ENCODE results near the gene CCDC78. TPM values are rescaled to one million over a fixed set of nuclear protein-coding genes. Genes with fewer than 3 reads are reported as not detected.
"Not testable (repeated sequence)": the region's sequence is repeated elsewhere in the genome, so short reads cannot be mapped to it uniquely, and the experiment has no call there.

The CCDC78 gene
- total RNA-seq, 1 experiment from 2014 or later = 3.5 TPM

DNA sequence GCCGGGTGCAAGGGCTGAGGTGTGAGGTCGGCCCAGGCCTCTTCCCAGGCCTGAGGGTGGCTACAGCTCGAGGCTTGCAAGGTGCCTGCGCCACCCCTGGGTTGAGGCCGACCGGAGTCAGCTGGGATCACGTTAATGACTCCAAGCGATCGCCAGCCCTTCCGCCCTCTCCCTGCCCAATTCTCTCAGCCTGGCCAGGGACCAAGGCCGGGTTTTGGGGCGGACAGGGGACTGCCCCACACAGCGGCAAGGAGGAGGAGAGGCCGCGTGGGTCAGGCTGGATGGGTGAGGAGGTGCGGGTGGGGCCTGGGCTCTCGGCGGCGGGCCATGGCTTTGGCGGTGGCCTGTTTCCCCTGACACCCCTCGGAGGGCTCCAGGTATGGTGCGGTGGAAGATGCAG is 32.9 kb downstream of the CCDC78 start:
- TF ChIP-seq, protein P1, sequence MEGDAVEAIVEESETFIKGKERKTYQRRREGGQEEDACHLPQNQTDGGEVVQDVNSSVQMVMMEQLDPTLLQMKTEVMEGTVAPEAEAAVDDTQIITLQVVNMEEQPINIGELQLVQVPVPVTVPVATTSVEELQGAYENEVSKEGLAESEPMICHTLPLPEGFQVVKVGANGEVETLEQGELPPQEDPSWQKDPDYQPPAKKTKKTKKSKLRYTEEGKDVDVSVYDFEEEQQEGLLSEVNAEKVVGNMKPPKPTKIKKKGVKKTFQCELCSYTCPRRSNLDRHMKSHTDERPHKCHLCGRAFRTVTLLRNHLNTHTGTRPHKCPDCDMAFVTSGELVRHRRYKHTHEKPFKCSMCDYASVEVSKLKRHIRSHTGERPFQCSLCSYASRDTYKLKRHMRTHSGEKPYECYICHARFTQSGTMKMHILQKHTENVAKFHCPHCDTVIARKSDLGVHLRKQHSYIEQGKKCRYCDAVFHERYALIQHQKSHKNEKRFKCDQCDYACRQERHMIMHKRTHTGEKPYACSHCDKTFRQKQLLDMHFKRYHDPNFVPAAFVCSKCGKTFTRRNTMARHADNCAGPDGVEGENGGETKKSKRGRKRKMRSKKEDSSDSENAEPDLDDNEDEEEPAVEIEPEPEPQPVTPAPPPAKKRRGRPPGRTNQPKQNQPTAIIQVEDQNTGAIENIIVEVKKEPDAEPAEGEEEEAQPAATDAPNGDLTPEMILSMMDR (IDR thresholded peaks at IDR 0.05; ENCODE audit: insufficient read depth in 1 of 2, low read depth in 1 of 2, low read length in 1 of 2, severe bottlenecking in 1 of 2, unreplicated experiment in 1 of 2) = no peak
- Mint-ChIP-seq H3K27ac (ENCODE audit: unreplicated experiment) (no peak overlapping the region), H3K36me3 (ENCODE audit: insufficient read depth, unreplicated experiment) (peaks cover 20% of the 10 kb centered on the region), H3K4me3 (ENCODE audit: unreplicated experiment) (peak overlapping the region; percentile 71), H3K4me1 (ENCODE audit: low read depth, unreplicated experiment) (peaks cover 7% of the 10 kb centered on the region), H3K27me3 (ENCODE audit: insufficient read depth, unreplicated experiment) (no peaks in the 10 kb centered on the region), H3K9me3 (ENCODE audit: unreplicated experiment) (no peaks in the 10 kb centered on the region)
- intact Hi-C loops (cut with micrococcal nuclease; ENCODE audit: unreplicated experiment) = no loop called here
- Histone ChIP-seq H3K27me3 (replicated peaks; ENCODE audit: control insufficient read depth, insufficient read depth, low read length) (no peaks in the 10 kb centered on the region), H3K4me3 (ENCODE audit: low read depth, low read length) (peak overlapping the region; percentile 51), H3K4me1 (peaks cover 14% of the 10 kb centered on the region; the same call in 1 of the 2 replicates), H3K36me3 (ENCODE audit: control insufficient read depth, insufficient read depth, low read length) (no peaks in the 10 kb centered on the region), H3K9me3 (no peaks in the 10 kb centered on the region)
- DNase-seq = no peak
- POLR2A ChIA-PET = no interaction called here
- BruUV-seq (replicated peaks) = no TSS peak
- CTCF ChIA-PET = interaction anchor here (0.6 kb wide), 1 partner anchor 27 kb away, joined by 3 read pairs; no protein-coding TSS in a partner anchor

- no peaks in the 10 kb centered on the region for H3K9me3 Mint-ChIP-seq (ENCODE audit: unreplicated experiment)
- H3K4me1 Mint-ChIP-seq (ENCODE audit: low read depth, unreplicated experiment) = peaks cover 7% of the 10 kb centered on the region
- H3K36me3 Mint-ChIP-seq (ENCODE audit: insufficient read depth, unreplicated experiment) = peaks cover 20% of the 10 kb centered on the region
- no peaks in the 10 kb centered on the region for H3K27me3 ChIP-seq (replicated peaks; ENCODE audit: control insufficient read depth, insufficient read depth, low read length)
- H3K27me3 Mint-ChIP-seq (ENCODE audit: insufficient read depth, unreplicated experiment) = no peaks in the 10 kb centered on the region
- H3K4me3 Mint-ChIP-seq (ENCODE audit: unreplicated experiment) = peak overlapping the region; percentile 30
- DNase-seq = no peak
- ChIA-PET POLR2A (no interaction called here), CTCF (no interaction called here)
- TF ChIP-seq, protein P1 (IDR thresholded peaks at IDR 0.05; ENCODE audit: insufficient read depth in 1 of 2, low read depth in 1 of 2, low read length in 1 of 2, severe bottlenecking in 1 of 2, unreplicated experiment in 1 of 2) = no peak
- H3K36me3 ChIP-seq (ENCODE audit: control insufficient read depth, insufficient read depth, low read length) = no peaks in the 10 kb centered on the region
- intact Hi-C loops (cut with micrococcal nuclease; ENCODE audit: unreplicated experiment) = no loop called here
- no TSS peak for BruUV-seq (replicated peaks)
- peaks cover 14% of the 10 kb centered on the region; the same call in 1 of the 2 replicates for H3K4me1 ChIP-seq
- no peaks in the 10 kb centered on the region for H3K9me3 ChIP-seq
- no peak overlapping the region for H3K4me3 ChIP-seq (ENCODE audit: low read depth, low read length)
- no peak overlapping the region for H3K27ac Mint-ChIP-seq (ENCODE audit: unreplicated experiment)
These were observed 33.7 kb downstream of the CCDC78 start for GRCh38 chr16:692356-693108.

DNA sequence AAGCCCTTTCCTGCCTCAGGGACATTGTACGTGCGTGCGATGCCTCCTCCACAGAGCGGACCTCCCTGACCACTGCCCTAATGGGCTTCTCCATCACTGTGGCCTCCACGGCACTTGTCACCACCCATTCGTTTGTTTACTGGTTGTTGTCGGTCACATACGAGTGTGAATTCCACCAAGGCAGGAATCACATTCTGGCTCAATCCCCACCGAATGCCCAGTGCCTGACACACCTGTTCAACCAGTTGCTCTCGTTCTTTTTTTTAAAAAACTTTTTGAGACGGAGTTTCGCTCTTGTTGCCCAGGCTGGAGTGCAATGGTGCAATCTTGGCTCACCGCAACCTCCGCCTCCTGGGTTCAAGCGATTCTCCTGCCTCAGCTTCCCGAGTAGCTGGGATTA is 35.0 kb downstream of the CCDC78 start:
- peaks cover 20% of the 10 kb centered on the region for H3K36me3 Mint-ChIP-seq (ENCODE audit: insufficient read depth, unreplicated experiment)
- intact Hi-C loops (cut with micrococcal nuclease; ENCODE audit: unreplicated experiment); H3K27me3 Mint-ChIP-seq (ENCODE audit: insufficient read depth, unreplicated experiment); BruUV-seq (replicated peaks); H3K36me3 ChIP-seq (ENCODE audit: control insufficient read depth, insufficient read depth, low read length); H3K4me1 Mint-ChIP-seq (ENCODE audit: low read depth, unreplicated experiment); CTCF ChIA-PET; H3K27ac Mint-ChIP-seq (ENCODE audit: unreplicated experiment); POLR2A ChIA-PET; H3K4me3 ChIP-seq (ENCODE audit: low read depth, low read length); H3K27me3 ChIP-seq (replicated peaks; ENCODE audit: control insufficient read depth, insufficient read depth, low read length); DNase-seq; H3K9me3 ChIP-seq; H3K9me3 Mint-ChIP-seq (ENCODE audit: unreplicated experiment): not testable (repeated sequence)
- peak overlapping the region; percentile 87 for H3K4me3 Mint-ChIP-seq (ENCODE audit: unreplicated experiment)
- H3K4me1 ChIP-seq = peaks cover 15% of the 10 kb centered on the region; the same call in 1 of the 2 replicates

All from Caco-2 (cell line).